Measurements from ENCODE around the gene TREML2.
"Not testable (repeated sequence)": the region's sequence is repeated elsewhere in the genome, so short reads cannot be mapped to it uniquely, and the experiment has no call there.

Gene TREML2

DNA sequence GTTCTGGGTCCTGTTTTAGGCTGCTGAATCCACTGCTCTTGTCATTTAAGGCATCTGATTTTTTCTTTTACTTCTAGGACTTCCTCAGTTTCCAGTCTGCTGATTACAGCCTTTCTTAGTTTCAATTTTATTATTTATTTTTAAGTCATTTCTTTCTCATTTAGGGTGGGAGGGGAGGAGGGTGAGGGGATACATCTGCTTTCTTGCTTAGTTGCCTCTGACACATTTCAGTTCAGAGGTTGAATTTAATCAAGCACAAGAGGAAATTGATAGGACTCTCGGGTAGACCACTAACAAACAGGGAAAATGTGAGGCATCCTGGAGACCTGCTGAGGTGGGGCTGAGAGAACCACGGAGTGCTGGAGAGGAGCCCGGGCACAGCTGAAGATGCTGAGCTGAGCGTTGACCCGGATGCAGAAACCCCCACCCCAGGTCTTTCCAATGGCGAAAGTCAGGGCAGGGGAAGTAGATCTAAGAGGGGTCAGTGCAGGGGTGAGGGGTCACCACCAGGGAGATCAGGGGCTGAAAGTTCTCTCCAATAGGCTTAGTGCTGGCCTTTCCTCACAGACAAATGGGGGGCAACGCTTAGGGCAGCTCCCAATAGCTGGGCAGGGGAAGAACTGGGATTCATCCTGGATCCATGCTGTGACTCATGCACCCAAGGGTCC lies 7.6 kb upstream of the TREML2 start:
- no peak for DNase-seq

DNA sequence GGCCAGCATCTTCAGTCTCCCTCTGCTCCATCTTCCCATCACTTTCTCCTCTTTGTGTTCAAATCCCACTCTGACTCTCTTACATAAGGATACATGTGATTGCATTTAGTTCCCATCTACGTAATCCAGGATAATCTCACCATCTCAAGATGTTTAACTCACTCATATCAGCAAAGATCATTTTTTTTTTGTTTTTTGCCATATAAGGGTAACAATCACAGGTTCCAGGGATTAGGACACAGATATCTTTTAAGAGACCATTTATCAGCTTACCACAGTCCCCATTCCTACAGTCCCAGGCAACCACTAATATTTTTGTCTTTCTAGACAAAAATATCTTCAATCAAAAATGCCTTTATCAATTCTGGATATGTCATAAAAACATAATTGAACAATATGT lies 3.2 kb upstream of the TREML2 start:
- no peak for DNase-seq

GRCh38 chr6:41201764-41202173 lies 820 bp upstream of the TREML2 start:
- DNase-seq = no peak

GRCh38 chr6:41200296-41200900 lies 551 bp downstream of the TREML2 start:
- peak; percentile 37 for DNase-seq

DNA sequence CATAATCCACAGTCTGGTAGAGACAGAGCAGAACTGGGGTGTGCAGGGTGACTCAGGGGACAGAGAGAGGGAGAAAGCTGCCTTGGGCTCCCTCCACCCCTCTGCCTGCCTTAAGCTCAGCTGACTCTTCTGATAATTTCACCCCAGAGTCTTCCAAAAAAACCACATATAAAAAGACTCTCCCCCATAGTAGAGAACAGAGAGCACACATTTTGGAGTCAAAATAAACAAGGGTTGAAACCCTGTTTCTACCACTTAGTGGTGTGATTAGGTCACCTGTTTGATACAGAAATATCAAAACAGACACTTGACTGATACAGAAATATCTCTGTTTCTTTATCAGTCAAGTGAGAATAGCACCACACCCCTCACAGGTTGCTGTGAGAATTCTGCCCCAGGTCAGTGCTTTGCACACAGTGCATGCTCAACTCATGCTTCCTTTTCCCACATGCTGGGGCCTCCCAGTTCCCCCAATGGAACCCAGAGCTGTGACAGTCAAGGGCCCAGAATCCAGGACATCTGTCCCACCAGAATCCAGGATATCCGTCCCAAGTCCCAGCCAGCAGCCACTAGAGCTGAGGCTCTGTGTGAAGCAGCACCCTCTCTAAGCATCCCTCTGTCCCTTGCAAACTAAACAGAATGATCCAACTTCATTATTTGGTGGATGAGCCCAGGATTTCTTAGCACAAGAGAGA lies 1.2 kb downstream of the TREML2 start:
- DNase-seq = no peak

DNA sequence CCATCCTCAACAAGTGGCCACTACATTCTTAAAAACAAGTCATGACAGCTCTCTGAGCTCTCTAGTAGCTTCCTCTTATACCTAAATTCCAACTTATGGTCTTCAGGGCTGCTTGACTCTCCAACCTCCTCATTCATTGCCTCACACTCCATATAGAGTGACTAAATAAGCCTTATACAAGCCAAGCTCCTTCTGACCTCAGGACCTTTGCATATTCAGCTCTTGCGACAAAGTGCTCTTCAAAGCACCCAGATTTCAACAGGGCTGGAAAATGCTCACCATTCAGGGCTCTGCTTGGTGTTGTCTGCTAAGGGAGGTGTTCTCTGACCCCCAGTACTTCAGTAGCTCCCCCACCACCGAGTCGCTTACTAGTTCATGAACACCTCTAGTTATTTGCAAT lies 3.7 kb downstream of the TREML2 start:
- DNase-seq = no peak

DNA sequence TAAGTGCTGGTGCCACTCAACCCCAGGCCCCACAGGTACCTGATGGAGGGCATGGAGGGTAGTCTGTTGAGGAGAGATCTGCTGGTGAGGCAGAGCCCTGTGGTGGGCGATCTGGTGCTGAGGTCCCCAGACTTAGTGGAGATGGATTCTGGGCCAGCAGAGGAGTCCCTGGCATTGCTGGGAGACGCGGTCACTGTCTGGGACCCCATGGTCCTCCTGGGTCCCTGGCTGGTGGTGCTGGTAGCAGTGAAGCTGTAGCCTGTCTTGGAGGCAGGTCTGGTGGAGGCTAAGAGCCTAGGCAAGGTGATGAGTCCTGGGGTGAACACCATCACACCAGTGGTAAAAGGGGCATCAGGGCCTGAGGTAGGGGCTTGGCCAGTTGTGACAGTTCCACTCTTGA lies 6.6 kb downstream of the TREML2 start:
- DNase-seq = no peak

- DNase-seq = no peak
Observed at GRCh38 chr6:41193884-41194283, 7.1 kb downstream of the TREML2 start.

- no peak for DNase-seq
Observed at GRCh38 chr6:41193171-41193734, 7.7 kb downstream of the TREML2 start.

- DNase-seq = peak; percentile 41
Observed at GRCh38 chr6:41191569-41191968, 9.4 kb downstream of the TREML2 start.

GRCh38 chr6:41190791-41191190 lies 10.2 kb downstream of the TREML2 start:
- no peak for DNase-seq

GRCh38 chr6:41189967-41190366 lies 11.0 kb downstream of the TREML2 start:
- no peak for DNase-seq

DNA sequence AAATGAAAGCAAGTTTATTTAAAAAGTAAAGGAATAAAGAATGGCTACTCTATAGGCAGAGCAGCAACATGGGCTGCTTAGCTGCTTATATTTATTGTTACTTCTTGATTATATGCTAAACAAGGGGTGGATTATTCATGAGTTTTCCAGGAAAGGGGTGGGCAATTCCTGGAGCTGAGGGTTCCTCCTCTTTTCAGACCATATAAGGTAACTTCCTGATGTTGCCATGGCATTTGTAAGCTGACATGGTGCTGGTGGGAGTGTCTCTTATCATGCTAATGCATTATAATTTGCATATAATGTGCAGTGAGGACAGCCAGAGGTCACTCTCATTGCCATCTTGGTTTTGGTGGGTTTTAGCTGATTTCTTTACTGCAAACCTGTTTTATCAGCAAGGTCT lies 11.9 kb downstream of the TREML2 start:
- DNase-seq = not testable (repeated sequence)

DNA sequence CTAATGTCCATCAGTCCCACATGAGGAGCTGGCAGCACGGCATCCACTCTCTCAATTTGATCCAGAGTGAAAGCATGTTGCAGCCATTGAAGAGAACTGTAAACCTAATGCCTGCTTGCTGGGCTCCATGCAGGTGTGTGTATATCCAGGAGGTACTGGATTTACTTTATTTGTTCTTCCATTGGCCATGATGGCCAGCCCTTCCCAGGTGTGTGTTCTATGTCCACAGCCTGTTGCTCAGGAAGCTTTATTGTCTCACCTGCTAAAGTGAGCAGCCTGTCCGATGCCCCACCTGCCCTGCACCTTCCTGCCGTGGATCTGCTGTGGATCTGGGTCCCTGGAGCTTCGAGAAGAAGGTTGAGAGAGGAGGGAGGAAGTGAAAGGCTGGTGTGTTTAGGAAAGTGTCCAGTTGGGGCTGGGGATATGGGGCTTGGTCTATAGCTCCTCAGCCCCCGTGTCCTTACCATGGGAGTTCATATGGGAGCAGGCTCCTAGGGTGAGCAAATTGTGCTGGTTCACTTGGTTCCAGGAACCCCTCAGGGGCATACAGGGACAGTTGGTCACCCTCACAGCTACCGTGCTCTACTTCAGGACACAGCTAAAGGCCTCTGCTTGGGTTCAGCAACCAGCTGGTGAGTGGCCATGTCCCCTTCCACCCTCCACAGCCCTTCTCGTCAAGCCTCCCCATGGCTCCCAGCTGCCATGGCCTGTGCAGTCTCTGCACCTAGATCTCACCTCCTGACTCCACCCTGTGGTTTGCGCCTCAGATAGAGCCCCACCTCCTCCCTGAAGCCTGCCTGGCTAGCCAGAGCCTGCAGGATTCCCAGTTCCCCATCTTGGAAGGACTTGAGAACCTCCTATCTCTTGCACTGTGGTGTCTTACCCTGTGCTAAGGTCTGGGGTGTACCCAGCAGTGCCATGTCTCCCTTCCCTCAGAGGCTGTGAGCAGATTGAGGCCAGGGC lies 12.7 kb downstream of the TREML2 start:
- no peak for DNase-seq

GRCh38 chr6:41186031-41186562 lies 14.9 kb downstream of the TREML2 start:
- DNase-seq = no peak

- no peak for DNase-seq
Observed at GRCh38 chr6:41184761-41185160, 16.2 kb downstream of the TREML2 start.

GRCh38 chr6:41182069-41183034 lies 18.6 kb downstream of the TREML2 start:
- DNase-seq = no peak

DNA sequence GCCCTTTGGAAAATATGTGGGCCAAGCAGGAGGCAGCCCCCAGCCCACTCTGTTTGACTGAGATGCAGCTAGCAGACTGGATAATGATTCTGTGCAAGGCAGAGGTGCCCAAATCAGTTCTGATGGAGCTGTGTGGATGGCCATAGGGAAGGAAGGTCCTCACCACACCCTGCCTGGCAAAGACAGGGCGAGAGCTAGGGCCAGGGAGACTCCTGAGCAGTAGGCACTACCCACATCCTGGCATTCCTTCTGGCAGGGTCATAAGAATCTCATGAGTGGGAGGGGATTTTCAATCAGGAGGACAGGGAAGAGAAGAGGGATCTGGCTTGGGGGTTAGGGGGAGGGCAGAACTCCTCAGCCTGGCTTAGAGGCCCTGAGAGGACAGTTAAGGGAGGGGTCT lies 19.4 kb downstream of the TREML2 start:
- no peak for DNase-seq

- DNase-seq = no peak
Observed at GRCh38 chr6:41179163-41179562, 21.8 kb downstream of the TREML2 start.

DNA sequence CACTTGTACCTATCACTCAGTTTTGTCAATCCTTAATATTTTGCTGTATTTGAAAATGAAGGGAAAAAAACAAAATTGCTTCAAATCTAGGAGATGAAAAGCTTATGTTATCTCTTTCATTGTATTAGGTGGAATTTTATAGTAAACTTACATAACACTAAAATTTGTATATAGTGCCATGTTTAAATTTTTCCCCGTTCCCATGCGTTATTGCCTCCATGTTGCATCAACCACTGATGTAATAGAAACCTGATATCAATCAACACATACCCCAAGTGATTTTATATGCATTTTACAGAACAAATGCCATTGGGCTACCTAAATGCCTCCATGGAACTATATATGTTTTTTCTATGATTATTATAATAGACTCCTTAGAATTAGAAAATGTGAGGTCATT lies 23.3 kb downstream of the TREML2 start:
- no peak for DNase-seq

DNA sequence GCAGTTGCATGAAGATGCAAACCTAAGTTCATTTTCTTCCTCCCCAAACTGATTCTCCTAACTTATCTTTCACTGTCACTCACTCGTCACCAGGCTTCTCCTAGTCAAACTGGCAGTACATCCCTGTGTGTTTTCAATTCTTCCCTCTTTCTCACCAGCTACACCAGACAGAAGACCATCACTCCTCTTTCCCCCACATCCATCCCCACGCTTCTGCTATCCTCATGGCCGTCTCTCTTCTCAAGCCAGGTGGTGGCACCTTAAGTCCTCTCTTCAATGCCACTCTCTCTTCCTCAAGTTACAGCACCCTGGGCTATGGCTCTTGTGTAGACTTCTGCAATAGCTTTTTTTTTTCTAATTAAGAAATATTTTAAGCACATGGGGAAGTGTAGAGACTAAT lies 23.7 kb downstream of the TREML2 start:
- DNase-seq = no peak
